ENCODE data around the gene C1orf210. TPM values are rescaled to one million over a fixed set of nuclear protein-coding genes. Genes with fewer than 3 reads are reported as not detected.
A peak's percentile ranks its signal among the peaks of the same experiment; 100 is the strongest.

Gene C1orf210
- polyA plus RNA-seq, 1 experiment: not detected

GRCh38 chr1:43299101-43299500 is 13.7 kb upstream of the C1orf210 start:
- no peak overlapping the region for H3K4me3 ChIP-seq (ENCODE audit: low read depth, low read length)
- no peak for TF ChIP-seq CTCF (IDR thresholded peaks at IDR 0.05; ENCODE audit: insufficient read depth, low read depth, low read length)
- peaks cover 1% of the 10 kb centered on the region; the same call in 1 of the 2 replicates for H3K27me3 ChIP-seq (ENCODE audit: control insufficient read depth, insufficient read depth, low read length)
- ChIA-PET CTCF (no interaction called here), POLR2A (no interaction called here)
- no peaks in the 10 kb centered on the region for H3K36me3 ChIP-seq (ENCODE audit: control insufficient read depth, insufficient read depth, low read length)
- no peak for DNase-seq (ENCODE audit: low read depth)

DNA sequence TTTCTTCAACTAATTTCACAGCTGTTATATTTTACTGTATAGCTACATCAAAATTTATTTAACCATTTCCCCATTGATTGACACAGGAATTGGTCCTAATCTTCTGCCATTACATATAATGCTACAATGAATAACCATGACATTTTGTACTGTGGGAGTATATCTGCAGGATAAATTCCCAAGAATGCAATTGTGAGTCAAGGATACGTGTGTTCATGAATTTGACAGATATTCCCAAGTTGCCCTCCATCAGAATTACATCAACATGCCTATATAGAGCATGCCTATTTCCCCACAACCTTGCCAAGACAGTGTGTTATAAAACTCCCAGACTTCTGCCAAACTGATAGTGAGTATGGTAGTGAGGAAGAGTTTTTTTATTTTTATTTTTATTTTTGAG is 12.7 kb upstream of the C1orf210 start:
- ChIA-PET POLR2A (no interaction called here), CTCF (no interaction called here)
- Histone ChIP-seq H3K4me3 (ENCODE audit: low read depth, low read length) (no peak overlapping the region), H3K36me3 (ENCODE audit: control insufficient read depth, insufficient read depth, low read length) (no peaks in the 10 kb centered on the region), H3K27me3 (ENCODE audit: control insufficient read depth, insufficient read depth, low read length) (no peaks in the 10 kb centered on the region; the same call in 1 of the 2 replicates)
- TF ChIP-seq CTCF (IDR thresholded peaks at IDR 0.05; ENCODE audit: insufficient read depth, low read depth, low read length): no peak
- no peak for DNase-seq (ENCODE audit: low read depth)

- DNase-seq (ENCODE audit: low read depth): no peak
- POLR2A ChIA-PET: interaction anchor here (0.6 kb wide), 1 partner anchor 614 kb away, joined by 6 read pairs; the partner anchor contains the start of gene YBX1
- no peaks in the 10 kb centered on the region for H3K36me3 ChIP-seq (ENCODE audit: control insufficient read depth, insufficient read depth, low read length)
- CTCF ChIA-PET: no interaction called here
- no peaks in the 10 kb centered on the region for H3K27me3 ChIP-seq (ENCODE audit: control insufficient read depth, insufficient read depth, low read length)
- TF ChIP-seq CTCF (IDR thresholded peaks at IDR 0.05; ENCODE audit: insufficient read depth, low read depth, low read length): no peak
- no peak overlapping the region for H3K4me3 ChIP-seq (ENCODE audit: low read depth, low read length)
Observed at GRCh38 chr1:43296207-43296606, 10.8 kb upstream of the C1orf210 start.

DNA sequence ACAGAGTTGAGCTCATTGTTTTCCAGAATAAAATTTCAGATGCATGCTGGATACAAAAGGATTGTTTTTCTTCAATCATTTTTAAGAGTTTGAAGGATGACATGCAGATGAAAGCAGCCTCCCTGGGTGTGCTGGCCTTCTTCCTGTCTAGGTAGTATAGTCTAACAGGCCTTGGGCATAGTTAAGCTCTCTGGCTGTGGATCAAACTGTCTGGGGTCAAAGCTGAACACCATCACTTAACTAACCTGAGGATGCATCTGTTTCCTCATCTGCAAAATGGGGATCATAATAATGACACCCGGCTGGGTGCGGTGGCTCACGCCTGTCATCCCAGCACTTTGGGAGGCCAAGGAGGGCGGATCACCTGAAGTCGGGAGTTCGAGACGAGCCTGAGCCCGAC is 9.4 kb upstream of the C1orf210 start:
- TF ChIP-seq CTCF (IDR thresholded peaks at IDR 0.05; ENCODE audit: insufficient read depth, low read depth, low read length): no peak
- POLR2A ChIA-PET: no interaction called here

GRCh38 chr1:43293896-43294760 is 8.7 kb upstream of the C1orf210 start:
- Histone ChIP-seq H3K36me3 (ENCODE audit: control insufficient read depth, insufficient read depth, low read length) (no peaks in the 10 kb centered on the region), H3K27me3 (ENCODE audit: control insufficient read depth, insufficient read depth, low read length) (peaks cover 2% of the 10 kb centered on the region; the same call in 1 of the 2 replicates), H3K4me3 (ENCODE audit: low read depth, low read length) (no peak overlapping the region)
- DNase-seq (ENCODE audit: low read depth): peak; percentile 40
- ChIA-PET CTCF (interaction anchor here (0.6 to 1.4 kb wide), 5 partner anchors 9 to 752 kb away, joined by 3 read pairs; no protein-coding TSS in a partner anchor), POLR2A (no interaction called here)
- no peak for TF ChIP-seq CTCF (IDR thresholded peaks at IDR 0.05; ENCODE audit: insufficient read depth, low read depth, low read length)

More for the DNA sequence above, 9.4 kb upstream of the C1orf210 start:
- no peak overlapping the region for H3K4me3 ChIP-seq (ENCODE audit: low read depth, low read length)
- H3K36me3 ChIP-seq (ENCODE audit: control insufficient read depth, insufficient read depth, low read length): no peaks in the 10 kb centered on the region
- CTCF ChIA-PET: interaction anchor here (0.8 to 1.4 kb wide), 4 partner anchors 9 to 68 kb away, joined by 3 read pairs; no protein-coding TSS in a partner anchor
- no peak for DNase-seq (ENCODE audit: low read depth)
- no peaks in the 10 kb centered on the region for H3K27me3 ChIP-seq (ENCODE audit: control insufficient read depth, insufficient read depth, low read length)
